OCI-LY3 (cell line): ENCODE data around the gene TPCN1.

Experiments used
- H2AFZ ChIP-seq: fragments of 200-600, 300-600 bp; shearing (Covaris generic); 2 replicates; pipeline ENCODE4 v1.6.0; 2014; ENCODE audit warnings: antibody characterized with exemption, low read depth, low read length
- H3K27ac ChIP-seq: fragments of 200-600, 300-600 bp; sonication (generic); 2 replicates; pipeline ENCODE4 v1.5.1; 2014; ENCODE audit warnings: mild to moderate bottlenecking, low read length, moderate library complexity, mixed read lengths
- H3K27me3 ChIP-seq: fragments of 200-600, 300-600 bp; sonication (generic); 2 replicates; pipeline ENCODE4 v1.6.1; 2014; ENCODE audit warnings: low read depth, low read length, mixed read lengths
- H3K36me3 ChIP-seq: fragments of 200-600, 300-600 bp; sonication (generic); replicated peaks from 2 replicates; pipeline ENCODE3; 2014; ENCODE audit warnings: low read depth, low read length, mixed read lengths
- H3K4me1 ChIP-seq: fragments of 300-600, 200-600 bp; sonication (generic); 2 replicates; pipeline ENCODE4 v1.6.1; 2014; ENCODE audit warnings: low read length, mixed read lengths
- H3K4me2 ChIP-seq: fragments of 200-600, 300-600 bp; sonication (generic); 2 replicates; pipeline ENCODE4 v1.6.1; 2014; ENCODE audit warnings: low read length, mixed read lengths
- H3K4me3 ChIP-seq: fragments of 300-600, 200-600 bp; sonication (generic); 2 replicates; pipeline ENCODE4 v1.5.1; 2014; ENCODE audit warnings: antibody characterized with exemption, mild to moderate bottlenecking, low read length, moderate library complexity
- H3K79me2 ChIP-seq: fragments of 300-600, 200-600 bp; shearing (Covaris generic); 2 replicates; pipeline ENCODE4 v1.6.1; 2014; ENCODE audit warnings: mild to moderate bottlenecking, low read length, mixed read lengths
- H3K9ac ChIP-seq: fragments of 300-600, 200-600 bp; shearing (Covaris generic); 2 replicates; pipeline ENCODE4 v1.6.0; 2014; ENCODE audit warnings: mild to moderate bottlenecking, low read length, moderate library complexity
- H3K9me3 ChIP-seq: fragments of 200-600, 300-600 bp; shearing (Covaris generic); 2 replicates; pipeline ENCODE4 v1.6.1; 2014; ENCODE audit warnings: low read length, mixed read lengths; ENCODE audit not compliant: insufficient read depth
- H4K20me1 ChIP-seq: fragments of 200-600, 300-600 bp; sonication (generic); 2 replicates; pipeline ENCODE4 v1.6.1; 2016; ENCODE audit warnings: low read length, mixed read lengths; ENCODE audit not compliant: insufficient read depth
- EZH2phosphoT487 ChIP-seq: fragments of 200-600 bp; shearing (Covaris generic); IDR thresholded peaks from 2 replicates; pipeline ENCODE4 v1.6.1; 2018; ENCODE audit warnings: antibody characterized with exemption, mixed run types, low read depth
- TF ChIP-seq, protein P1 (sequence below): fragments of 200-600, 300-600 bp; sonication (generic); IDR thresholded peaks from 2 replicates; pipeline ENCODE4 v1.5.1; 2014; ENCODE audit warnings: antibody characterized with exemption, low read length, low read depth

Gene TPCN1

DNA sequence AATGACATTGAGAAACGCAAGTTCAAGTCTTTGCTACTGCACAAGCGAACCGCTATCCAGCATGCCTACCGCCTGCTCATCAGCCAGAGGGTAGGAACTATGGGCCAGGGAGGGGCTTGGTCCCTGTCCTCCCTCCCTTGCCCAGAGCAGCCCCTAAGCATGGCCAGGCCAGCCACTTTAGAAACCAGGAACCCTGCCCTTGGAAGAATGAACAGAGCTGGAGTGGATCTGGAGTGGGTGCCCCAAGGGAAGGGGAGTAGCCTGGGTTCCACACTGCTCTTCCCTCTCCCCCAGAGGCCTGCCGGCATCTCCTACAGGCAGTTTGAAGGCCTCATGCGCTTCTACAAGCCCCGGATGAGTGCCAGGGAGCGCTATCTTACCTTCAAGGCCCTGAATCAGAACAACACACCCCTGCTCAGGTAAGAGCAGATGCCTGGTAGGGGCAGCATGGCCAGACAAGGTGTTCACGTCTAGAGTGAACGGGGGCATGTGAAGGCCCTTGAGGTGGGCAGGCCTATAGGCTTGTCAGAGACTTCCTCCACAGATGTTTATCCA is 55.8 kb downstream of the TPCN1 start:
- H3K4me1 ChIP-seq: peaks cover 2% of the 10 kb centered on the region
- H3K9me3 ChIP-seq: no peaks in the 10 kb centered on the region
- no peak overlapping the region for H3K4me3 ChIP-seq
- H3K79me2 ChIP-seq: no peaks in the 10 kb centered on the region
- no peak overlapping the region for H3K27ac ChIP-seq
- peaks cover 10% of the 10 kb centered on the region for H3K36me3 ChIP-seq
- H3K4me2 ChIP-seq: no peak overlapping the region
- no peaks in the 10 kb centered on the region for H4K20me1 ChIP-seq
- no peak overlapping the region for H2AFZ ChIP-seq
- no peaks in the 10 kb centered on the region for H3K27me3 ChIP-seq
- TF ChIP-seq, protein P1, sequence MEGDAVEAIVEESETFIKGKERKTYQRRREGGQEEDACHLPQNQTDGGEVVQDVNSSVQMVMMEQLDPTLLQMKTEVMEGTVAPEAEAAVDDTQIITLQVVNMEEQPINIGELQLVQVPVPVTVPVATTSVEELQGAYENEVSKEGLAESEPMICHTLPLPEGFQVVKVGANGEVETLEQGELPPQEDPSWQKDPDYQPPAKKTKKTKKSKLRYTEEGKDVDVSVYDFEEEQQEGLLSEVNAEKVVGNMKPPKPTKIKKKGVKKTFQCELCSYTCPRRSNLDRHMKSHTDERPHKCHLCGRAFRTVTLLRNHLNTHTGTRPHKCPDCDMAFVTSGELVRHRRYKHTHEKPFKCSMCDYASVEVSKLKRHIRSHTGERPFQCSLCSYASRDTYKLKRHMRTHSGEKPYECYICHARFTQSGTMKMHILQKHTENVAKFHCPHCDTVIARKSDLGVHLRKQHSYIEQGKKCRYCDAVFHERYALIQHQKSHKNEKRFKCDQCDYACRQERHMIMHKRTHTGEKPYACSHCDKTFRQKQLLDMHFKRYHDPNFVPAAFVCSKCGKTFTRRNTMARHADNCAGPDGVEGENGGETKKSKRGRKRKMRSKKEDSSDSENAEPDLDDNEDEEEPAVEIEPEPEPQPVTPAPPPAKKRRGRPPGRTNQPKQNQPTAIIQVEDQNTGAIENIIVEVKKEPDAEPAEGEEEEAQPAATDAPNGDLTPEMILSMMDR: no peak
- no peak for TF ChIP-seq EZH2phosphoT487
- no peak overlapping the region for H3K9ac ChIP-seq

DNA sequence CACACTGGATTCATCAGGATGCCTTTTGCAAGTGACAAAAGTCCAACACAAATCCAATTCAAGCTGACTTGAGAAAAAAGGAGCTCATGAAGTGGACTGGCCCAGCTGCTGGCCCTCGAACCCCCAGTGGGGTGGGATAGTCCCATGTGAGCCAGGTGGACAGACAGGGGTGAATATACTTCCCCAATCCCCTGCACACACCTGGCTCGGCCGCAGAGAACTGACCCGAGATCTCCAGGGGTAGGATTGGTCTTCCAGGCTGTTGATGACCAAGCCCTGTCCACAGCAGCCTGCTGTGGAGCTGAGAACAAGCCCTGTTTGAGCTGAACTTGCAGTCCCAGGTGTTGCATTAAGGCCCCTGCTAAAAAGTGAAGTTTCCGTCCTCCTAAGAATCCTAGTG is 56.2 kb downstream of the TPCN1 start:
- Histone ChIP-seq H4K20me1 (no peaks in the 10 kb centered on the region), H3K4me1 (no peaks in the 10 kb centered on the region), H3K4me2 (no peak overlapping the region), H3K27me3 (no peaks in the 10 kb centered on the region), H3K79me2 (no peaks in the 10 kb centered on the region), H3K4me3 (no peak overlapping the region), H3K9ac (no peak overlapping the region), H3K36me3 (peaks cover 10% of the 10 kb centered on the region), H3K9me3 (no peaks in the 10 kb centered on the region), H3K27ac (no peak overlapping the region), H2AFZ (no peak overlapping the region)
- TF ChIP-seq EZH2phosphoT487: no peak
- TF ChIP-seq, protein P1: no peak

DNA sequence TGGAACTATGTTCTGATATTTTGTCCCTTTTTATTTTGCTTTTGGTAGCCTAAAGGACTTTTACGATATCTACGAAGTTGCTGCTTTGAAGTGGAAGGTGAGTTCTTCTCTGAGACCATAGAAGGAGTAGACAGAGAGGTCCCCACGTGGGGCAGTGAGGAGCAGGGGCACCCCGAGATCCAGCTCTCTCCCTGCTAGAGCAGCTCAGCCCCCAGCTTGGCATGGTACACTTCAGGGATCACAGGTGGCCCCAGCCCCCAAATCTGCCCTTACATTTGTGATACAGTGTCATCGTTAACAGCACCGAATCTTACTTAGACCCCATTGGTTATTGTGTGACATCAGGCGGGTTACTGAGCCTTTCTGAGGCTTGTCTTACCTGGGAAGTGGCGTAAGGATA is 56.9 kb downstream of the TPCN1 start:
- no peak for TF ChIP-seq EZH2phosphoT487
- TF ChIP-seq, protein P1: no peak
- Histone ChIP-seq H4K20me1 (no peaks in the 10 kb centered on the region), H3K4me3 (no peak overlapping the region), H3K36me3 (peaks cover 8% of the 10 kb centered on the region), H3K27me3 (no peaks in the 10 kb centered on the region), H3K9me3 (no peaks in the 10 kb centered on the region), H2AFZ (no peak overlapping the region), H3K9ac (no peak overlapping the region), H3K4me1 (no peaks in the 10 kb centered on the region), H3K4me2 (no peak overlapping the region), H3K79me2 (no peaks in the 10 kb centered on the region), H3K27ac (no peak overlapping the region)

GRCh38 chr12:113278633-113279032 is 57.4 kb downstream of the TPCN1 start:
- Histone ChIP-seq H3K27ac (no peak overlapping the region), H3K4me3 (no peak overlapping the region), H3K36me3 (peaks cover 3% of the 10 kb centered on the region), H4K20me1 (no peaks in the 10 kb centered on the region), H3K79me2 (no peaks in the 10 kb centered on the region), H2AFZ (no peak overlapping the region), H3K9me3 (no peaks in the 10 kb centered on the region), H3K4me1 (no peaks in the 10 kb centered on the region), H3K4me2 (no peak overlapping the region), H3K9ac (no peak overlapping the region), H3K27me3 (no peaks in the 10 kb centered on the region)
- TF ChIP-seq EZH2phosphoT487: no peak
- TF ChIP-seq, protein P1: no peak
